Testis (tissue), 2 donors: ENCODE measurements around the gene VPS37C.

Experiments used
- POLR2A ChIP-seq: fragments of 450-650 bp; IDR thresholded peaks from one replicate; pipeline ENCODE4 v1.6.1; 2017; ENCODE audit warnings: antibody characterized with exemption, mild to moderate bottlenecking, moderate library complexity
- TF ChIP-seq, protein P1 (sequence below), 3 experiments: fragments of 450-650 bp in 2 of 3; fragments of 200-600 bp in 1 of 3; sonication (generic) in 1 of 3; IDR thresholded peaks; one replicate each; pipeline ENCODE4 v1.5.1; 2016 to 2019; ENCODE audit warnings: antibody characterized with exemption in 3 of 3, mild to moderate bottlenecking in 2 of 3, moderate library complexity in 1 of 3

GRCh38 chr11:61171907-61172306 lies 10.7 kb upstream of the VPS37C start:
- no peak for TF ChIP-seq POLR2A
- TF ChIP-seq, protein P1, sequence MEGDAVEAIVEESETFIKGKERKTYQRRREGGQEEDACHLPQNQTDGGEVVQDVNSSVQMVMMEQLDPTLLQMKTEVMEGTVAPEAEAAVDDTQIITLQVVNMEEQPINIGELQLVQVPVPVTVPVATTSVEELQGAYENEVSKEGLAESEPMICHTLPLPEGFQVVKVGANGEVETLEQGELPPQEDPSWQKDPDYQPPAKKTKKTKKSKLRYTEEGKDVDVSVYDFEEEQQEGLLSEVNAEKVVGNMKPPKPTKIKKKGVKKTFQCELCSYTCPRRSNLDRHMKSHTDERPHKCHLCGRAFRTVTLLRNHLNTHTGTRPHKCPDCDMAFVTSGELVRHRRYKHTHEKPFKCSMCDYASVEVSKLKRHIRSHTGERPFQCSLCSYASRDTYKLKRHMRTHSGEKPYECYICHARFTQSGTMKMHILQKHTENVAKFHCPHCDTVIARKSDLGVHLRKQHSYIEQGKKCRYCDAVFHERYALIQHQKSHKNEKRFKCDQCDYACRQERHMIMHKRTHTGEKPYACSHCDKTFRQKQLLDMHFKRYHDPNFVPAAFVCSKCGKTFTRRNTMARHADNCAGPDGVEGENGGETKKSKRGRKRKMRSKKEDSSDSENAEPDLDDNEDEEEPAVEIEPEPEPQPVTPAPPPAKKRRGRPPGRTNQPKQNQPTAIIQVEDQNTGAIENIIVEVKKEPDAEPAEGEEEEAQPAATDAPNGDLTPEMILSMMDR (IDR thresholded peaks at IDR 0.05) = no peak
